Epidermal melanocyte (primary cell): ENCODE measurements around the gene PLEKHA6.
"Not testable (repeated sequence)": the region's sequence is repeated elsewhere in the genome, so short reads cannot be mapped to it uniquely, and the experiment has no call there.

Experiments used
- DNase-seq: peaks from one replicate; pipeline ENCODE4 v3.0.0; 2011; ENCODE audit warnings: low spot score; ENCODE audit not compliant: insufficient read length

Gene PLEKHA6

GRCh38 chr1:204316164-204316563 is 43.6 kb downstream of the PLEKHA6 start:
- no peak for DNase-seq

GRCh38 chr1:204314893-204315658 is 44.7 kb downstream of the PLEKHA6 start:
- no peak for DNase-seq

- no peak for DNase-seq
Measured at GRCh38 chr1:204314171-204314892, 45.4 kb downstream of the PLEKHA6 start.

GRCh38 chr1:204313675-204314074 is 46.1 kb downstream of the PLEKHA6 start:
- DNase-seq, result no peak

GRCh38 chr1:204310970-204311369 is 48.8 kb downstream of the PLEKHA6 start:
- not testable (repeated sequence) for DNase-seq

- no peak for DNase-seq
Measured at GRCh38 chr1:204308023-204308628, 51.6 kb downstream of the PLEKHA6 start.

GRCh38 chr1:204307334-204307883 is 52.3 kb downstream of the PLEKHA6 start:
- no peak for DNase-seq

GRCh38 chr1:204306076-204306475 is 53.7 kb downstream of the PLEKHA6 start:
- no peak for DNase-seq

- no peak for DNase-seq
Measured at GRCh38 chr1:204304067-204304466, 55.7 kb downstream of the PLEKHA6 start.

- DNase-seq, result no peak
Measured at GRCh38 chr1:204302769-204303168, 57.0 kb downstream of the PLEKHA6 start.

- DNase-seq, result no peak
Measured at GRCh38 chr1:204301171-204301957, 58.4 kb downstream of the PLEKHA6 start.

- DNase-seq, result no peak
Measured at GRCh38 chr1:204299814-204300365, 59.8 kb downstream of the PLEKHA6 start.

GRCh38 chr1:204296431-204296988 is 63.2 kb downstream of the PLEKHA6 start:
- DNase-seq, result no peak

GRCh38 chr1:204295671-204296070 is 64.1 kb downstream of the PLEKHA6 start:
- DNase-seq, result no peak

GRCh38 chr1:204294357-204294756 is 65.4 kb downstream of the PLEKHA6 start:
- DNase-seq, result peak; percentile 64

- DNase-seq, result no peak
Measured at GRCh38 chr1:204293605-204294337, 66.0 kb downstream of the PLEKHA6 start.

- DNase-seq, result no peak
Measured at GRCh38 chr1:204292740-204293139, 67.0 kb downstream of the PLEKHA6 start.

- no peak for DNase-seq
Measured at GRCh38 chr1:204289280-204289679, 70.4 kb downstream of the PLEKHA6 start.

GRCh38 chr1:204288021-204288588 is 71.6 kb downstream of the PLEKHA6 start:
- no peak for DNase-seq

- DNase-seq, result no peak
Measured at GRCh38 chr1:204287466-204287891, 72.2 kb downstream of the PLEKHA6 start.
